AG09319 (cell line): ENCODE measurements around the gene EWSR1.

Source experiments
- DNase-seq: peaks from one replicate; pipeline ENCODE4 v3.0.0-alpha.2; 2010; ENCODE audit warnings: low read depth; ENCODE audit errors: extremely low read depth
- CTCF ChIP-seq: IDR thresholded peaks from 2 replicates; pipeline ENCODE4 v1.5.1; 2011; ENCODE audit warnings: low read depth, mild to moderate bottlenecking, inconsistent platforms, low read length, moderate library complexity

The EWSR1 gene

DNA sequence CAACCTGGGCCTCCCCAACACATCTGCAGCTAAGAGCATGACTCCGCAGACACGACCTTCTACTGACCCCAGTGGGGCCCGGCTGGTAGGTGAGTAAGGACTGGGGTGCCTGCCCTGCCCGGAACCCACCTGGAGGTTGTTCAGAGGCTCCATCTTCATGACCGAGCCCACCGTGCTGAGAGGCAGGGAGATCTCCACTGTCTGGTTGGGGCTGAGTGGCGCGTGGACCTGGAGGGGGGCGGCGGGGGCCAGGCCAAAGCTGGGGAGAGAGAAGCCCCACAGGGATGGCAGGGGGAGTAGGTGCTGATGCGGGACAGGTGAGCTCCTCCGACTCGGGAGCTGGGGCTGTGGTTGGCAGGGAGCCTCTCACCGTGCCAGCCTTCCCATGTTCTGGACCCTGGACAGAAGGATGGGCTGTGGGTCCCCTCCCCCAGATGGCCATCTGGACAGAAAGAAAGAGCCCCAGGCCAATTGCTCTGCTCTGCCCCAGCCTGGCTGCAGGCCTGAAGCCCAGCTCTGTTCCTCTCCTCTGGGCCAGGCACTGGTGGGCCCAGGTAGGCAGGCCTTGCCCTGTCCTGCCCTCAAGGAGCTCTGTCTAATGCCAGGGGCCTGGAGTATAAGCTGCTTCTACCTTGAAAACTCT, 63.7 kb downstream of the EWSR1 start:
- no peak for TF ChIP-seq CTCF

GRCh38 chr22:29332886-29333496, 64.9 kb downstream of the EWSR1 start:
- TF ChIP-seq CTCF: no peak
- DNase-seq: no peak

More for the DNA sequence above, 63.7 kb downstream of the EWSR1 start:
- no peak for DNase-seq

DNA sequence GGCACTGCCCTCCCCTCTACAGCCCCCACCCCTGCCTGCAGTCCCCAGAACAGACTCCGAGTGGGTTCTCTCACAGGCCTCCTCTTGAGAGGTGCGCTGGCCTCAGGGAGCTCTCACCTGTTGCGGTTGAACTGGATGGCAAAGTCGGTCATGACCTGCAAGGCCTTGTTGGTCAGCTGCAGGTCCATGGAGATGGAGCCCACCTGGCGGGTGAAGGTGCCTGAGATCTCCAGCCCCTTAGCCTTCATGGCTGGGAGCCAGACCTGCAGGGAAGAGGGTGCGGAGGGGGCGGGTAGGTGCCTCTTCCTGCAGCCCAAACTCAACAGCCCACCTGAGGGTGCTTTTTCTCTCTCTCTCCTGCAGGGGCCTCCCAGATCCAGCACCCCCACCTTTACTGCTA, 66.1 kb downstream of the EWSR1 start:
- no peak for DNase-seq
- no peak for TF ChIP-seq CTCF

DNA sequence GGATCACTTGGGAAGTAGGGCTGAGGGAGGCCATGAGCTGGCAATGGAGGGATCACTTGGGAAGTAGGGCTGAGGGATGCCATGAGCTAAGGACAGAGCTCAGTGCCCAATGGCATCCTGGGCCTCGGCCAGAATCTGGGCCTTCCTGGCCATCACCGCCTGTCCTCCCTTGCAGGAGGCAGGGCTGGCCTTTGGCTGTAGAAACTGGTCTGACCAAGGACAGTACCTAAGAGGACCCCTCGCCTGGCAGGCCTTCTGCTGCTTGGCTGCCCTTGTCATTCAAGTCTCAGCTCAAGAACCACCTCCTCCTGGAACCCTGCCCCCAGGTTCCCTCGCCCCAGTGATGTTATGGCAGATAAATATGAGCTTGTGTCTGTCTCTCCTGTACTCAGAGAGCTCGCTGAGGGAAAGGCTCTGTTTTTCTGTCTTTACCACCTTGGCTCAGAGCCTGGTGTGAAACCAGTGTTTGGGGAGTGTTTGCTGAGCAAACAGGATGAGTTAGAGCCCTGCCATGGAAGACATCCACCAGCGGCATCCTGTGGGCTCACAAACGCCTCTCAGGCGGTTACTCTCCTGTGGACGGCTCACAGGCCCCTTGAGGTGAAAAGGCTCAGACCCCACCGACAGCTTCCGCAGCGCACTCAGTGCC, 66.8 kb downstream of the EWSR1 start:
- no peak for DNase-seq
- TF ChIP-seq CTCF: no peak

DNA sequence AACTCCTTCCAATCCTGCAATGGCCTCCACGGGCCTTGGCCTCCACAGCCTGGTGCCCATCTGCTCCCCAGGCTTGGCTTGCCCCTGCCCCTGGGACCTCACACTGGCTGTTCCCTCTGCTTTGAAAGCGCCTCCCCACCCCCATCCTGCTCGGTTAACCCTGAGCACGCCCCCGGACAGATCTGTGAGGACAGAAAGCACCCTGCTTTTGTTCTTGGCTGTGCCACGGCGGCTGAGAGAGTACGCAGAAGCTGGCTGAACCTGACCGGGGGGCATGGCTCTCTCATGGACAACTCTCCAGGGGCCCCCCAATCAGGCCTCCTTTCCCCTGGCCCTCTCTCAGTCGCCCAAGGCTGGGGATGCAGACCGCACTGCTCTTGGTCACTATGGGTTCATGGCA, 67.6 kb downstream of the EWSR1 start:
- no peak for TF ChIP-seq CTCF

GRCh38 chr22:29336751-29337490, 68.9 kb downstream of the EWSR1 start:
- DNase-seq: no peak
- TF ChIP-seq CTCF: no peak

More for the DNA sequence above, 67.6 kb downstream of the EWSR1 start:
- no peak for DNase-seq
